Prostate gland (tissue), 2 donors: ENCODE measurements around the gene PLTP. TPM values are rescaled to one million over a fixed set of nuclear protein-coding genes. Genes with fewer than 3 reads are reported as not detected.

Experiments used
- DNase-seq: peaks from one replicate; pipeline ENCODE4 v3.0.0-alpha.2; 2019; ENCODE audit warnings: low spot score
- H3K27ac ChIP-seq, 2 donors: fragments of 200-600 bp; sonication (generic); 2 replicates each; pipeline ENCODE4 v1.5.1; 2017 to 2019
- H3K27me3 ChIP-seq: fragments of 200-600 bp; sonication (generic); replicated peaks from 2 replicates; pipeline ENCODE4 v1.5.1; 2019; ENCODE audit not compliant: insufficient read depth
- H3K36me3 ChIP-seq, 2 donors: fragments of 200-600 bp; sonication (generic); 1 replicate in 1 of 2; 2 replicates in 1 of 2; pipeline versions ENCODE4 v1.5.1 to v1.8.1; 2017 to 2019
- H3K4me1 ChIP-seq: fragments of 200-600 bp; sonication (generic); replicated peaks from 2 replicates; pipeline ENCODE4 v1.5.1; 2019
- H3K4me3 ChIP-seq, 2 donors: fragments of 200-600 bp; sonication (generic); 2 replicates each; pipeline ENCODE4 v1.5.1; 2017 to 2019
- H3K9me3 ChIP-seq: fragments of 200-600 bp; sonication (generic); 2 replicates; pipeline ENCODE4 v1.5.1; 2017
- POLR2A ChIP-seq: fragments of 450-650 bp; IDR thresholded peaks from one replicate; pipeline ENCODE4 v1.6.1; 2016; ENCODE audit warnings: antibody characterized with exemption, mild to moderate bottlenecking
- POLR2AphosphoS5 ChIP-seq: sonication (generic); formaldehyde crosslinking; IDR thresholded peaks from one replicate; pipeline ENCODE4 v1.6.1; 2017; ENCODE audit warnings: antibody characterized with exemption
- WGBS: methylation state at CpG from one replicate; pipeline ENCODE4 v1.1.5; 2018; 5-methylcytosine and 5-hydroxymethylcytosine counted together
- intact Hi-C: fragments of 100-400 bp; cut with DNase I; formaldehyde crosslinking; loops from one replicate; pipeline ENCODE4 v1.14.2; 2022
- total RNA-seq, 2 donors: library from RNA; depleted of rRNA; stranded (reverse); fragments of >200 nt; gene quantifications; one replicate each; pipeline ENCODE4 v1.1.0, GENCODE V29; 2016
- TF ChIP-seq, protein P1 (sequence below), 4 experiments: fragments of 200-600 bp in 2 of 4; fragments of 450-650 bp in 2 of 4; sonication (generic) in 2 of 4; IDR thresholded peaks; 1 replicate in 3 of 4; 2 replicates in 1 of 4; pipeline ENCODE4 v1.5.1; 2016 to 2019; ENCODE audit warnings: antibody characterized with exemption in 4 of 4, mild to moderate bottlenecking in 2 of 4, moderate library complexity in 2 of 4

The PLTP gene, protein sequence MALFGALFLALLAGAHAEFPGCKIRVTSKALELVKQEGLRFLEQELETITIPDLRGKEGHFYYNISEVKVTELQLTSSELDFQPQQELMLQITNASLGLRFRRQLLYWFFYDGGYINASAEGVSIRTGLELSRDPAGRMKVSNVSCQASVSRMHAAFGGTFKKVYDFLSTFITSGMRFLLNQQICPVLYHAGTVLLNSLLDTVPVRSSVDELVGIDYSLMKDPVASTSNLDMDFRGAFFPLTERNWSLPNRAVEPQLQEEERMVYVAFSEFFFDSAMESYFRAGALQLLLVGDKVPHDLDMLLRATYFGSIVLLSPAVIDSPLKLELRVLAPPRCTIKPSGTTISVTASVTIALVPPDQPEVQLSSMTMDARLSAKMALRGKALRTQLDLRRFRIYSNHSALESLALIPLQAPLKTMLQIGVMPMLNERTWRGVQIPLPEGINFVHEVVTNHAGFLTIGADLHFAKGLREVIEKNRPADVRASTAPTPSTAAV
- 100 to 1,000 TPM in 1 of 2 donors, 10 to 100 TPM in 1; 29.4 to 101 TPM for total RNA-seq

GRCh38 chr20:45911486-45912343 lies at the start of gene PLTP:
Gene PLTP, minus strand, starts transcription at chr20:45912155. Its CDS starts 703 bp downstream, at chr20:45911452.
- TF ChIP-seq, protein P1, sequence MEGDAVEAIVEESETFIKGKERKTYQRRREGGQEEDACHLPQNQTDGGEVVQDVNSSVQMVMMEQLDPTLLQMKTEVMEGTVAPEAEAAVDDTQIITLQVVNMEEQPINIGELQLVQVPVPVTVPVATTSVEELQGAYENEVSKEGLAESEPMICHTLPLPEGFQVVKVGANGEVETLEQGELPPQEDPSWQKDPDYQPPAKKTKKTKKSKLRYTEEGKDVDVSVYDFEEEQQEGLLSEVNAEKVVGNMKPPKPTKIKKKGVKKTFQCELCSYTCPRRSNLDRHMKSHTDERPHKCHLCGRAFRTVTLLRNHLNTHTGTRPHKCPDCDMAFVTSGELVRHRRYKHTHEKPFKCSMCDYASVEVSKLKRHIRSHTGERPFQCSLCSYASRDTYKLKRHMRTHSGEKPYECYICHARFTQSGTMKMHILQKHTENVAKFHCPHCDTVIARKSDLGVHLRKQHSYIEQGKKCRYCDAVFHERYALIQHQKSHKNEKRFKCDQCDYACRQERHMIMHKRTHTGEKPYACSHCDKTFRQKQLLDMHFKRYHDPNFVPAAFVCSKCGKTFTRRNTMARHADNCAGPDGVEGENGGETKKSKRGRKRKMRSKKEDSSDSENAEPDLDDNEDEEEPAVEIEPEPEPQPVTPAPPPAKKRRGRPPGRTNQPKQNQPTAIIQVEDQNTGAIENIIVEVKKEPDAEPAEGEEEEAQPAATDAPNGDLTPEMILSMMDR (IDR thresholded peaks at IDR 0.05) = no peak
- TF ChIP-seq POLR2A (peak; percentile 50), POLR2AphosphoS5 (no peak)

GRCh38 chr20:45959956-45960630 lies 48.1 kb upstream of the PLTP start:
- H3K27ac ChIP-seq = no peak overlapping the region
- TF ChIP-seq, protein P1 (IDR thresholded peaks at IDR 0.05) = no peak
- DNase-seq = no peak
- 97% methylated on average over 14 of the region's 14 CpGs for WGBS
- intact Hi-C loops = loop anchor here (10.0 kb wide), 1 partner anchor 65 kb away; the partner anchor contains the start of genes CTSA and NEURL2
- H3K27me3 ChIP-seq = no peaks in the 10 kb centered on the region
- H3K9me3 ChIP-seq = no peaks in the 10 kb centered on the region
- no peak overlapping the region for H3K4me3 ChIP-seq
- peaks cover 9 to 56% of the 10 kb centered on the region in 2 donors for H3K36me3 ChIP-seq
- H3K4me1 ChIP-seq = no peaks in the 10 kb centered on the region

More at GRCh38 chr20:45911486-45912343, at the start of gene PLTP:
- Histone ChIP-seq H3K9me3 (no peaks in the 10 kb centered on the region), H3K4me3 (peak within 1 kb of the TSS; percentile 29 to 32), H3K36me3 (no peaks in the 10 kb centered on the region), H3K4me1 (no peaks in the 10 kb centered on the region), H3K27ac (peak within 1 kb of the TSS; percentile 60 to 65), H3K27me3 (no peaks in the 10 kb centered on the region)
- WGBS = 3% methylated on average over 42 of the region's 58 CpGs
- intact Hi-C loops = loop anchor here (2.0 kb wide), 1 partner anchor 61 kb away; the partner anchor contains the start of gene ZNF335
- peak; percentile 29 for DNase-seq

DNA sequence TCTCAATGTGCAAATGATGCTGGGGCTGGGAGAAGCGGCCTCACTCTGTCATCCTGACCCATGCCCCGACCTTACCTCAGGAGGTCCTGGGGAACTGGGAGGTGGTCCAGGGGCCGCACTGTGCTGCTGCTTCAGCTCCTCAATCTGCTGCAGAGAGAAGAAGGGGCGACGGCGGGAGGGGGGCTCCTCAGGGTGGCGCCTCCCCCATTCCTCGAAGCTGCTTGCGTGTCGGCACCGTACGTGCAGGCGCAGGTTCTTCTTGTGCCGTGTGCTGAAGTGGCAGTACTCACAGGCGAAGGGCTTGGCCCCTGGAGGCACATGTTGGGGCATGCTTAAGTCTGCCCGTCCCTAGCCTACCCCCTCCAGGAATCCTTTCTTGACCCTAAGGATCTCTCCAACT lies 47.2 kb upstream of the PLTP start:
- intact Hi-C loops = no loop called here
- peaks cover 9 to 54% of the 10 kb centered on the region in 2 donors for H3K36me3 ChIP-seq
- no peak for TF ChIP-seq POLR2A
- H3K27ac ChIP-seq = no peak overlapping the region
- H3K4me1 ChIP-seq = no peaks in the 10 kb centered on the region
- 91% methylated on average over 16 of the region's 16 CpGs for WGBS
- no peak for DNase-seq
- no peaks in the 10 kb centered on the region for H3K9me3 ChIP-seq
- no peak overlapping the region for H3K4me3 ChIP-seq
- H3K27me3 ChIP-seq = no peaks in the 10 kb centered on the region

- DNase-seq = no peak
- no peaks in the 10 kb centered on the region for H3K27me3 ChIP-seq
- WGBS = 98% methylated on average over 4 of the region's 4 CpGs
- TF ChIP-seq, protein P1 (IDR thresholded peaks at IDR 0.05) = no peak
- TF ChIP-seq POLR2AphosphoS5 (no peak), POLR2A (no peak)
- H3K4me3 ChIP-seq = no peak overlapping the region
- intact Hi-C loops = no loop called here
- no peaks in the 10 kb centered on the region for H3K4me1 ChIP-seq
- H3K27ac ChIP-seq = no peak overlapping the region
- peaks cover 9 to 49% of the 10 kb centered on the region in 2 donors for H3K36me3 ChIP-seq
- H3K9me3 ChIP-seq = no peaks in the 10 kb centered on the region
Measured at GRCh38 chr20:45958593-45958992, 46.6 kb upstream of the PLTP start.
